ENCODE data around the gene GP5.

GP5 gene, protein sequence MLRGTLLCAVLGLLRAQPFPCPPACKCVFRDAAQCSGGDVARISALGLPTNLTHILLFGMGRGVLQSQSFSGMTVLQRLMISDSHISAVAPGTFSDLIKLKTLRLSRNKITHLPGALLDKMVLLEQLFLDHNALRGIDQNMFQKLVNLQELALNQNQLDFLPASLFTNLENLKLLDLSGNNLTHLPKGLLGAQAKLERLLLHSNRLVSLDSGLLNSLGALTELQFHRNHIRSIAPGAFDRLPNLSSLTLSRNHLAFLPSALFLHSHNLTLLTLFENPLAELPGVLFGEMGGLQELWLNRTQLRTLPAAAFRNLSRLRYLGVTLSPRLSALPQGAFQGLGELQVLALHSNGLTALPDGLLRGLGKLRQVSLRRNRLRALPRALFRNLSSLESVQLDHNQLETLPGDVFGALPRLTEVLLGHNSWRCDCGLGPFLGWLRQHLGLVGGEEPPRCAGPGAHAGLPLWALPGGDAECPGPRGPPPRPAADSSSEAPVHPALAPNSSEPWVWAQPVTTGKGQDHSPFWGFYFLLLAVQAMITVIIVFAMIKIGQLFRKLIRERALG

DNA sequence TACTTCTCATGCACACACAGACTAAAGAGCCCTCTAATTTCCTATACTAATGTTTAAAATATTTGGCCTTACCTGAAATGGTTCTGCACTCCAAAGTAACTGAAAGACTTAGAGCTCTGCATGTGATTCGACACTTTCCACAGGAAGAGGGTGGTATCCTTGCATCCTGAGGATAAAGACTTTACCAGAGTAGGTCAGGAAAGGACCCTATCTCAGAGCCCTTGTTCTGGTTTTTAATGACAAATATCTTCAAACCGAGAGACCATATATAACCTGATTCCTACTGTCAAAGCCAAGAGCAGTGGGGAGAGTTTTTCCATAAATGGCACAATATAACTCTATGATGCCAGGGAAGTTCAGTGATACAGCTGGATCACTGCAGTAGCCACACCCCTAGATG, at the start of gene GP5:
Gene GP5 (minus strand): TSS at position 101 of the 400 bp plus-strand sequence. CDS start 984 bp downstream, outside the sequence.
- FAIRE-seq = no peak
- DNase-seq (ENCODE audit: low spot score) = no peak

DNA sequence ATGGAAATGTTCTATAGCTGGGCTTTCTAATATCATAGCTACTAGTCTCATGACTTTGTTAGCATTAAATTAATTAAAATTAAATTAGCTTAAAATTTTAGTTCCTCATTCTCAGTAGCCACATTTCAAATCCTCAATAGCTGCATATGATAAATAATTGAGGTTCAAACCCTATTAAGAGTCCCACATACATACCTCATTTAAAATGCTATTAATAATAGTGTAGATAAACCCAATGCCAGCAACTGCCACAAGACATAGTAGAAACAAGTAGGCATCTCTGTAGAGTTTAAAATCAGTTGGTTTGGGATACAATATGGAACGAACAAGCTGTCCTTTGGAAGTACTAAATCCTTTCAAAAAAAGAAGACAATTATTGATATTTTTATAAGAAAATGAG, 48.6 kb upstream of the GP5 start:
- DNase-seq (ENCODE audit: low spot score) (no peak), FAIRE-seq (no peak)

DNA sequence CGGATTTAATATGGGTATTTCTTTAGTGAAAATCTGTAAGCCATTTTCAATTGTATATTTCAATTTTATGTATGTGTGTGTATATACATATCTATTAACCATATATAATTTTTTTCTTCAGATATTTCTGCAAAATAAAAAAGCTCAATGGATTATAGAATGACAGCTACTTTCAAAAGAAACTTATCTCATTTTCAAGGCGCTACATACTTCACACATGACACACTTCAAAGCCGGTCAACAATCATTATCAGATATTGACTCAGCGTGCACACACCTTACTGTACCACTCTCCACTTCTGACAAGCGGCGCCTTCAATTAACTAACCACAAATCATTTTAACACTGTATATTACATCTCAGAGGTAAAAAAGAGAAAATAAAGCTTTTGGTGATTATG, 48.1 kb upstream of the GP5 start:
- DNase-seq (ENCODE audit: low spot score) (no peak), FAIRE-seq (no peak)

DNA sequence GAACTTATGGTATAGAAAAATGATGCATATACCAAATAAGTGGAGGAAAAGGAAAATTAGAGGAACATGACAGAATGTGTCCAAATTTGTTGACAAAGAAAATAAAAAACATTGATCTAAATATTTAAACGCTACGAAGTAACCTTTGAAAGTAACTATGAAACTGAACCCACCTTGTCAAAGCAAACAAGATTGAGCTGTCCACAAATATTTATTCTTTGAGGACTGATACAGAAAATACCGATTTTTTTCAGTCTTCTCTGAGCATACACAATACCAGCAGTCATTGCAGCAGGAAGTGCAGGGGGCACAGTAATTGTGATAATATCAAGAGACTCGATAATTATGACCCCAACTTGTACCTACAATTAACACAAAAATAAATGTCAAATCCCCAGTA, 47.7 kb upstream of the GP5 start:
- DNase-seq (ENCODE audit: low spot score) (no peak), FAIRE-seq (no peak)

DNA sequence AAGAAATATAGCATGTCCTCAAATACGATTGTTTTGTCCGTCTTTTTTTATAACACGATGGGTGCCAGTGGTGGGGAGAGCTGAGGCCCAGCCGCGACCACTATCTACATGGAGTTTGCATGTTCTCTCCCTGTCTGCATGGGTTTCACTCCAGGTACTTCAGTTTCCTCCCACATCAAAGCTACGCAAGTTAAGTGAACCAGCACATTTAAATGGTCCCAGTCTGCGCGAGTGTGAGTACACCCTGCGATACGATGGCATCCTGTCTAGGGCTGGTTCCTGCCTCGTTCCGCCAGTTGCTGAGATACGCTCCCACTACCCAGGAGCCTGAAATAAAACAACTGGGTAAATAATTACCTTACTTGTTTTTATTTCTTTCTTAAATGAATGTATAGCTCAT, 47.1 kb upstream of the GP5 start:
- FAIRE-seq (no peak), DNase-seq (ENCODE audit: low spot score) (no peak)

DNA sequence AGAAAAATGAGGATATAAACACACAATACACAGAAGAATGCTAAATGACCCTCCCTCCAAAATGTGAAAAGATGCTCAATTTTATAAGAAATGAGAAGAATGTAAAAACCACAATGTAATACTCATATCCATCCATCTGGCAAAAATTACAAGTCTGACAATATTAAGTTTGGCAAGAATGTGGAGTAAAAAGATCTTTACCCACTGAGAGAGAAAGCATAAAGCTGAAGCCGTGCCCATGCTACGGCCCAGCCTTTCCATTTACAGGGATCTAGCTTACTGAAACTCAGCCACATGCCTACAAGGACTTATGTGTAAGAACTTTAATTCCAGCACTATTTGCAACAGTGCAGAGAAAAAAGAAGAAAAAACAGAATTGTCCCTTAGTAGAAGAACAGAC, 44.8 kb upstream of the GP5 start:
- DNase-seq (ENCODE audit: low spot score) (no peak), FAIRE-seq (no peak)

DNA sequence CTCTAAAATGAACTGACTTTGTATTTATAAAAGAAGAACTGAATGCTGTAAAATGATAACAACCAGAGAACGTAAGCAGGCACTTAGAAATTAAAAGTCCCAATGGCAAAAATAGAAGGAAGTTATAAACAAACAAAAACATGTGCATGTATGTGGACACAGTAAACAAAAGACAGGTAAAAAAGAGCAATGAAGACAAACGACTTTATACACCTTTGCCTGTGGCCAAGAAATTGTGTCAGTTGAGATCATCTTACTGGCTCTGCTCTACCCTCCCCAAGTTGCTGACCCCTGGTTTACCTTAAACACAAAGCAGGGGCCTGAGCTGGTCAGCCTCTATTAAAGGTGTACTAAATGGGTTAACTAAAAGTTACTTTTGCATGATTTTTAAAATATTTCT, 41.7 kb upstream of the GP5 start:
- FAIRE-seq = no peak
- no peak for DNase-seq (ENCODE audit: low spot score)

DNA sequence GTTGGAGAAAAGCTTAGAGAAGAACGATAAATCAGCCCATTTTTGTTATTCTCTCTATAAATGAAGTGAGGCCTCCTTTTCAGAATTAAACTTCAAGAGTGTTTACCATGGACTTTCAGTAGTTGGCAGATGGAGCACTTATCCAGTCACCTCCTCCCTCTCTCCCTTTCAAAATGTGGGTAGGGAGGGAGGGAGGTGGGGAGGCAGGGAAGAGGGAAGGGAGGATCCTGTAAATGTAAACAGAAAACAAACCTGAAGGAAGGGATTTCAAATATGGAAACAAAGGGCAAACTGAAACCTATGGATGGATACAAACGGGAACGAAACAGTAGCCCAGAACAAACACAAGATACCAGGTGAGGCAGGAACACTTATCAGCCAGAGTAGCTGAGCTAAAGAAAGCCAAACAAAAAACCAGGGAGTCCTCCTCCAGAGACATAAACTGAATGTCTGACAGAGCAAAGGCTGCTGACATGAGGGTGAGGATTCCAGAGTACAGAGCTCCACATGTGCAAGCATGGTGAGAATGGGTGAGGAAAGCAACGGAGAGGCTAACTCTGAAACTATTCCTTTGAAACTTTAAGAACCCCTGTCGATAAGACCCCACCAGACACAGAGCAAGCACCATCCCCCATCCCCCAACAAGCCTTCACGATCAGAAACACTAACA, 41.0 kb upstream of the GP5 start:
- FAIRE-seq (no peak), DNase-seq (ENCODE audit: low spot score) (no peak)

DNA sequence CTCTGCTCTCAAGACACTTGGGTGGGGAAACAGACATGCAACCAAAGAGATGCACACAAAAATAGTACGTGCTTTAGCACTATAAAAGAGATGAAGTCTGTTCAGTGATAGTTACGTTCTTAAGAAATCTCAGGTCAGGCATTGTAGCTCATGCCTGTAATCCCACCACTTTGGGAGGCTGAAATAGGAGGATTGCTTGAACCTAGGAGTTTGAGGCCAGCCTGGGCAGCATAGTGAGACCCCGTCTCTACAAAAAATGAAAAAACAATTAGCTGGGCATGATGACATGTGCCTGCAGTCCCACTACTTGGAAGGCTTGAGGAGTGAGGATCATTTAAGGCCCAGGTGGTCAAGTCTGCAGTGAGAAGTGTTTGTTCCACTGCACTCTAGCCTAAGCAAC, 35.4 kb upstream of the GP5 start:
- FAIRE-seq (no peak), DNase-seq (ENCODE audit: low spot score) (no peak)

DNA sequence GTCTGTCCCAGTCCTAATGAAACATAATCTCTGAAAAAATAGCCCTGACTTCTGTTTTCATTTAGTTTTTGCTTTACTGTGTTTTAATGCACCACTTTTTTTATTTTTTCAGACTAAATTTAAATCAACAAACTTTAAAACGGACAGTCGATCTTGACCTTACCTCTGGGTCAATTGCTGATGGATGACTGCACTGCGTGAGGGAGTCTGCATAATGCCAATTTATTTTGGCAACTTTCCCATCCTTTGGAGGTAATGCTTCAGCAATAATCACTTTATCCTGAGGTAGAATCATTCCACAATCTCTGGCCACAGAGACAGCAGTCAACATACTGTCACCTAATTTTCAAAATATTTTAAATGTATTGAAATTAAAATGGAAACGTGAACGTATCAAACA, 32.5 kb upstream of the GP5 start:
- FAIRE-seq (no peak), DNase-seq (ENCODE audit: low spot score) (no peak)

DNA sequence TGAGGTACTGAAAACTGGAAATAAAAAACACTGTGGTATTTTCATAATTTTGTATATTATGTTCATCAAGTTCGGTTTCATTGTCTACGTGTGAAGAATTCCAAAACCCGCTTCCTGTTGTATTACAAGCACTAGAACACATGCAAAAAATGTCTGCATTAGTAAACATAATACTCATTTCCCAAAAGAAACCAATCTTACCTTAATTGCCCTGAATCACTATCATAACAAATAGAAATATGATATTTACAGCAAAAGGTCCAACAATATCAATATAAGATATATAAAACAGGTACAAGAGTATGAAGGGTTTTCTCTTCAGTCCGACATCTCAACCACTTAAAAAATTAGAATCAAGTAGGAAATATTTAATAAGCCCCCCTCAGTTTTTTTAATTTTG, 26.3 kb upstream of the GP5 start:
- FAIRE-seq = no peak
- no peak for DNase-seq (ENCODE audit: low spot score)

DNA sequence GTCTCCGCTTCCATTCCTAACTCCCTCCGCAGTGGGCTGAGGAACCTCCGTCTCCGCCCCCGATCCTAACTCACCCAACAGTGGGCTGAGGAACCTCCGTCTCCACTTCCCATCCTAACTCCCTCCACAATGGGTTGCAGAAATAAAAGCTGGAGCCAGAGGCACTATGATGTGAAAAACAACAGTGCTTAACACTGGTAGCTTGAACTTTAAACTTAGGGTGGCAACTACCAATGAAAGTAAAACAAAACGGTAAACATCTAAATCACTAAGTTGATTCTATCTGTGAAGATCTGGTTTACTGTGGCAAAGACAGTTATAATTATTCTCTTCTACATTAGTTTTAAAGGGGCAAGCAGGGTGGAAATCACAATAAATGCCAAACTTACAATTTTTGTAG, 25.9 kb upstream of the GP5 start:
- FAIRE-seq (no peak), DNase-seq (ENCODE audit: low spot score) (no peak)

DNA sequence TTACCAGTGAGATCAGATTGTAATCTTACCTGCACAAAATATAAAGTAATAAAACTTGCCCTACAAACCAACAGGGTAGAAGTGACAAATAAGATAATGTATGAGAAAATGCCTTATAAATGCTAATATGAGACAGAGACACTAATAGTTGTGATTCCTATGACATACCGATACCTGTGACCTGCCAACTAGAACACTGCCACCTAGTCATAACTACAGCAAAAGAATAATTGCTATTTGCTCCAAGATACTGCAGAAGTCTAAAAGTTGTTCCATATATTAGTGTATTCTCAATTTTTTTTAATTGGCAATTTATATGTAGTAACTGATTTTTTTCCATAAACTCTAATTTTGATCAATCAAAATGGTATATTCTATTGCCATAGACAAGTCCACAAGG, 25.3 kb upstream of the GP5 start:
- DNase-seq (ENCODE audit: low spot score) (no peak), FAIRE-seq (no peak)

DNA sequence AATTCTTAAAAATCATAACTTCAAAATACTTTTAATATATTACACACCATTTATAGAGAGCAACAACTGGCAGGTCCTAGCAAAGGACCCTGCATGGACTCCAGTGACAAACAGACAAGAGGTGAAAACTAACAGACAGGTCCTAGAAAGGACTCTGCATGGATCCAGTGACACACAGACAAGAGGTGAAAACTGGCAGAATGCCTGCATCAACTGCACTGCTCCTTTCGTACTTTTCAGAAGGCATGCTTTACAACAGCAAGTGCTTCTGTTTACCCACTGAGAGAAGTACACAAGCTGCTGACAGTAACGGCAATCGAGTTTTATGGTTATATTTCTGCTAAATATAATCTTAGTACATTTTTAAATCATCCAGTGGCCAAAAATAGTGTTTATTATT, 24.3 kb upstream of the GP5 start:
- no peak for DNase-seq (ENCODE audit: low spot score)

DNA sequence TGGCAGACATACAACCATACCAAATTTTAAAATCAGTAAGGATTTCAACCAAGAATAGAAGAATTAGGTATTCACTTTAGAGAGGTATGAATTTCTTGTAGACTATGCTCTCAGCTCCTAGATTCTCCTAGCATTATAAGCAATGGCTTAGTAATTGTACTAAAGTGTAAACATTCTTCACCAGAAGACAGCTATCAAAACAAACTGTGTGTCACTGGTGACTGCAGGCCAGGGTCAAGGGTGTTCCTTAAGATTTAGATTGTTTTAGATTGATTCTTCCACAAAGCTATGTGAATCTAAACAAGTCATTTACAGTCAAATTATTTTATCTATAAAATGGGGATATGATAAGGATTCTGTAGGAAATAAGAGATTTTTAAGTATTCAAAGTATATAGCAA, 23.1 kb upstream of the GP5 start:
- no peak for FAIRE-seq

More for the DNA sequence above, 24.3 kb upstream of the GP5 start:
- no peak for FAIRE-seq

DNA sequence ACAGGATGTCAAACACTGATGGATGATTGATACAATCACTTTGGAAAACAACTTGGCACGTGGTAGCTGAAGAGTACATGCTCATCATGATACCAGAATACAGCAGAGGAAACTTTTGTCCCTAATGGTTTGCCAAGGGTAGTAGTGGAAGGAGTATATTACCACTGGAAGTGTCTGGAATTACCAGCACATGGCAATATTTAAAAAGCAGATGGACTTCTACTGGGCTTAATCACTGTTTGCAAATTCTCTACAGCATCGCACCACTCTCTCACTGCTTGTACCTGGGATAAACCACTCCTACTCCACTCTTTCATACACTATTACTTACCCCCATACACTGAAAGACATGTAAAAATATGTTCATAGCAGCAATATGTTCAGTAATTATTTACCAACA, 19.6 kb upstream of the GP5 start:
- DNase-seq (ENCODE audit: low spot score) (no peak), FAIRE-seq (peak; percentile 69)

More for the DNA sequence above, 23.1 kb upstream of the GP5 start:
- no peak for DNase-seq (ENCODE audit: low spot score)

DNA sequence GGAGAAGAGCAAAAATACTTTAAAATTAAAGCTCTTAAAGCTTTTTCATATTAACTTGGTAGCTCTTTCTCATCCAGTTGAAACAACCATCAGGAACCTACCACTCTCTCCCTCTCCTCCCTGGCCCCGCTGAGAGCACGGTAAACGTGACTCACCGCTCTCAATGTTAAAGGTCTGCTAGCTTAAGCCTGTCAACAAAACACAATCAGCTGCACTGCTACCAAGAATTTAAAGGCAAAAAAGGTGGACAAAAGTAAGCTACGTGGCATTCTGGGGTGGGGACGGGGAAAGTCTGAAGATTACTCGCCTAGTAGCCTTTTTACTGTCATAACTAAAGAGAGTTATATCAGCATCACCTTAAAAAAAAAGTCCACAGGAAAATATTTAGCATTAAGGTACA, 8.4 kb upstream of the GP5 start:
- no peak for FAIRE-seq

DNA sequence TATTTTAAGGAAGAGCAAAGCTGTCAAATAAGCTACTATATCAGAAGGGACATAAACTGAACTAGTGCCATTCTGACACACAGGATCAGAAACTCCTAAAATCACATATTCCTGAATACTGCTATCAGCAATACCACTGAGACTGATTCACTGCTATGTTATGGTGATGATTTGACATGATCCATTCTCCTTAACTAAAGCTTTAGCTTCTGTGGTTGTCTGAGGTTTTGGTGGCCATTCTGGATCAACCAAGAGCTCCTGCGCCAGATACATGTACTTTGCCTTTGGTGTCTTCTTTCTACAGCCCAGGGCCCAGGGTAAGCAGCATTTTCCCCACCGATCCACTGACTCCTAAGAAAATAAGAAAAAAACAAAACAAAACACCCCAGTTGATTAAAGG, 6.7 kb upstream of the GP5 start:
- no peak for DNase-seq (ENCODE audit: low spot score)
- FAIRE-seq = no peak

More for the DNA sequence above, 8.4 kb upstream of the GP5 start:
- DNase-seq (ENCODE audit: low spot score) = no peak

DNA sequence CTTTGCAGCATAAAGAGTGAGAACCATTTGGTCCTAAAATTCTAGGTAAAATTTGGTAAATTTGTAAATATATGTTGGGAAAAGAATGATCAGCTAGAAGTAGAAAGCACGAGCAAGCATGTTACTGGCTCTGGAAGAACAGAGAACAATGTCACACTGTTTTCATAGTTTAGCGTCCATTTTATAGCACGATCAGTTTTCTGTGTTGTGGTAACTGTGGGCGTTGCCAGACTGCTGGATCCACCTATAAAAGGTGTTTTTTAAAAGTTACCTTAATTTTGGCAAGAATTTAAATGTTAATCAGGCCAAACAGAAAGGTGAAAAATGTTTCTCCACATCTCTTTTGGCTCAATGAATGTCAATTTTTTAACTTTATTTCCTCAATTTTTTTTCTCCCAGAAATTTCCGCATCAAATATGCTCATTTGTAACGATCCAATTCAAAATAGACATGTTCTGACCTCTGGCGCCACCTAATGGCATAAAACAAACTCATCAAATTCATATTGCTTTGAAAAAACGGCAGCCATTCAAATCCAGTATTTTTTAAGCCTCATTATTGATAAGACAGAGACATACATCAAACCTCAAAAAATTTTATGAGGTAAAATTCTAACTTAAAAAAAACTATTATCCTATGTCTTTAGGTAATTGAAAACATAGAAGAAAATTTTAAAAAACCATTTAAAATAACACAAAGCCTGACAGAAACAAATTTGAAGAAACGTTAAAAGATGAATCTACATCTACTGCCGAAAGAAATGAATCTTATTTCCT, 5.5 kb upstream of the GP5 start:
- no peak for FAIRE-seq
- DNase-seq (ENCODE audit: low spot score) = peak; percentile 29

DNA sequence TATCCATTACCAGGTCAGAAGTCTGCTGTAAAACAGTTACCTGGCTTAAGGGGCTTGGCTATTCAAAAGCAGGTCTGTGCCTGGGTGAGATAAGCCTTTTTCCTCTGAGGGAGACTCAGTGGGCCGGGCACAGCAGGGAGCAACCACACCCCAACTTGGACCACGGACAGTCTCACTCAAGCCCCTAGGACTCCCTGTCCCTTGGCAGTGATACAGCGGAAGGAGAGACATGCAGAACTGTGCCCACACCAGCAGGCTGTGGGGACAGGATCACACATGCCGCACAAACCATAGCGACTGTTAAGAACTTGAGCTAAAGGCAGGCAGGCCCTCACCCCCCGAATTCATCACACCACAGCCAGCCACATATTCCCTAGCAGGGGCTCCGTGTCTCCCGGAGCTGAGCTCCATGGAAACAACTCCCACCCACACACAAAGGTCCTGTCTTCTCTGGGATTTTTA, 2.8 kb upstream of the GP5 start:
- DNase-seq (ENCODE audit: low spot score) = no peak
- no peak for FAIRE-seq

DNA sequence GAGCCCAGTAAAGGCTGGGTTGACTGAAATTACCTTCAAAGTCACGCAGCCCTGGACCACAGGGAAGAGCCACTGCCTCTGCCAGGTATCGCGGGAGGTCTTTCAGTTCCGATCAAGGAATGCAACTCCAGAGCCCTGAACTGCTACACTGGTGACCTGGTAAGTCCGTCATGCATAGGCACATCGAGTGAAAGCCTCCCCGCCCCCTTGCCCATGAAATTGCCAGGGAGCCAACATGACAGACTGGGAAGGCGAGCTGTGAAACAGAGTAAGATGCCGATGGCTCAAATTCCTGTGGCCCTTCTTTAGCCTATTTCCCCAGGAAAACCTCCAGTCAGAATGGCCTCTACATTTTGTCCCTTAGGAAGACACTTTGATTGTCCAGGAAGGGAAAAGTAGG, 2.3 kb upstream of the GP5 start:
- no peak for DNase-seq (ENCODE audit: low spot score)
- FAIRE-seq = no peak

DNA sequence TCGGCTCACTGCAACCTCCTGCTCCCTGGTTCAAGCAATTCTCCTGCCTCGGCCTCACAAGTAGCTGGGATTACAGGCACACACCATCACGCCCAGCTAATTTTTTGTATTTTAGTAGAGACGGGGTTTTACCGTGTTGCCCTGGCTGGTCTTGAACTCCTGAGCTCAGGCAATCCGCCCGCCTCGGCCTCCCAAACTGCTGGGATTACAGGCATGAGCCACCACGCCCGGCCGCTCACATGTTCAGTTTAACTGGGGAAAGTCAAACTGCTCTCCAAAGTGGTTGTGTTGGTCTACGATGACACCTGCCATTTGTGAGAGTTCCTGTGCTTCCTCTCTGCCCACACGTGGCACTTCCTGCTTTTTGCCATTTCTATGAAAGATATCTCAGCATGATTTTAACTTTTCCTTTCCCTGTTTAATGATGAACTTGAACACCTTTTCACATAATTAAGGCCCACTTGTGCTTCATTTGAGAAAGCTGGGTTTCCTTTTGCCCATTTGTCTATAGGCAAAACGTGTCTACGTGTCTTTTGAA, 877 bp upstream of the GP5 start:
- FAIRE-seq = no peak
- DNase-seq (ENCODE audit: low spot score) = no peak
